HepG2 (cell line): ENCODE data around the gene CLTA.

Experiments used
- EP300 ChIP-seq, 3 experiments: sonication (generic) in 1 of 3; formaldehyde crosslinking in 1 of 3; IDR thresholded peaks; 2 replicates each; pipeline versions ENCODE4 v1.5.1 to v1.6.1; 2011 to 2020; ENCODE audit warnings: low read depth in 2 of 3, low read length in 2 of 3, borderline replicate concordance in 1 of 3, improper control_type of control experiment in 1 of 3, mild to moderate bottlenecking in 1 of 3, missing genetic modification reagents in 1 of 3, moderate library complexity in 1 of 3
- ZNF615 ChIP-seq: sonication (generic); formaldehyde crosslinking; IDR thresholded peaks from 2 replicates; pipeline ENCODE4 v1.5.0; 2020; ENCODE audit warnings: mild to moderate bottlenecking, missing genetic modification reagents, borderline replicate concordance
- TF ChIP-seq, protein P1 (sequence below): IDR thresholded peaks from 2 replicates; pipeline ENCODE4 v1.6.1; 2016
- TF ChIP-seq, protein P2 (sequence below), 2 experiments: sonication (generic) in 1 of 2; formaldehyde crosslinking in 1 of 2; IDR thresholded peaks; 2 replicates each; pipeline versions ENCODE4 v1.5.1 to v1.6.1; 2011 to 2020; ENCODE audit warnings: borderline replicate concordance in 1 of 2, low read depth in 1 of 2, low read length in 1 of 2, mild to moderate bottlenecking in 1 of 2, missing genetic modification reagents in 1 of 2, moderate library complexity in 1 of 2
- TF ChIP-seq, protein P3 (sequence below): sonication (generic); formaldehyde crosslinking; IDR thresholded peaks from 2 replicates; pipeline ENCODE4 v1.4.0; 2020; ENCODE audit warnings: missing genetic modification reagents
- TF ChIP-seq, protein P4 (sequence below): sonication (generic); formaldehyde crosslinking; IDR thresholded peaks from 2 replicates; pipeline ENCODE4 v1.5.0; 2020; ENCODE audit warnings: mild to moderate bottlenecking, missing genetic modification reagents, moderate library complexity
- TF ChIP-seq, protein P5 (sequence below): sonication (generic); formaldehyde crosslinking; IDR thresholded peaks from 2 replicates; pipeline ENCODE4 v1.4.0; 2020; ENCODE audit warnings: mild to moderate bottlenecking, missing genetic modification reagents
- TF ChIP-seq, protein P6 (sequence below): sonication (generic); formaldehyde crosslinking; IDR thresholded peaks from 2 replicates; pipeline ENCODE4 v1.4.0; 2020; ENCODE audit warnings: missing genetic modification reagents

DNA sequence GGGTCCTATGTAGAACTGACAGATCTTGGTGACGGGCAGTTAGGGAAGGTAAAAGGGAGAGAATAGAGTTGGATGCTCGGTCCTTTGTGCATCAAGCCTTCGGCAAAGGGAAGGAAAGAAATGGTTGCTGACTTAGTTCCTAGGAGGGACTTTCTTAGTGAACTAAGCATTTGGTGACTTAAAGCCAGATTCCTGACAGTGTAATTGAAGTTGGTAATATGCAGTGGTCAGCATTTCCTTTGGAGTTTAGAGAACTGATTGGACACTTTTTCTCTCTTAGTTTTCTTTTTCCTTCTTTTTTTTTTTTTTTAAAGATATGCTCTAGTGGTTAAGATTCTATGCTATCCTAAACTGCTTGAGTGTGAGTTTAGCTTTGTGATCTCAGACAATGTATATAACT is 2.3 kb downstream of the CLTA start:
- TF ChIP-seq EP300 (IDR thresholded peaks at IDR 0.05; ENCODE audit: low read depth in 2 of 2, low read length in 2 of 2) (no peak), EP300 (CRISPR knock-in tag; IDR thresholded peaks at IDR 0.05; ENCODE audit: borderline replicate concordance) (no peak), ZNF615 (no peak)
- TF ChIP-seq, protein P1, sequence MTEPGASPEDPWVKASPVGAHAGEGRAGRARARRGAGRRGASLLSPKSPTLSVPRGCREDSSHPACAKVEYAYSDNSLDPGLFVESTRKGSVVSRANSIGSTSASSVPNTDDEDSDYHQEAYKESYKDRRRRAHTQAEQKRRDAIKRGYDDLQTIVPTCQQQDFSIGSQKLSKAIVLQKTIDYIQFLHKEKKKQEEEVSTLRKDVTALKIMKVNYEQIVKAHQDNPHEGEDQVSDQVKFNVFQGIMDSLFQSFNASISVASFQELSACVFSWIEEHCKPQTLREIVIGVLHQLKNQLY (CRISPR knock-in tag), result no peak
- TF ChIP-seq, protein P2, sequence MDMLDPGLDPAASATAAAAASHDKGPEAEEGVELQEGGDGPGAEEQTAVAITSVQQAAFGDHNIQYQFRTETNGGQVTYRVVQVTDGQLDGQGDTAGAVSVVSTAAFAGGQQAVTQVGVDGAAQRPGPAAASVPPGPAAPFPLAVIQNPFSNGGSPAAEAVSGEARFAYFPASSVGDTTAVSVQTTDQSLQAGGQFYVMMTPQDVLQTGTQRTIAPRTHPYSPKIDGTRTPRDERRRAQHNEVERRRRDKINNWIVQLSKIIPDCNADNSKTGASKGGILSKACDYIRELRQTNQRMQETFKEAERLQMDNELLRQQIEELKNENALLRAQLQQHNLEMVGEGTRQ (IDR thresholded peaks at IDR 0.05; ENCODE audit: low read depth, low read length), result no peak
- TF ChIP-seq, protein P2 (CRISPR knock-in tag; IDR thresholded peaks at IDR 0.05; ENCODE audit: borderline replicate concordance), result no peak
- TF ChIP-seq, protein P3, sequence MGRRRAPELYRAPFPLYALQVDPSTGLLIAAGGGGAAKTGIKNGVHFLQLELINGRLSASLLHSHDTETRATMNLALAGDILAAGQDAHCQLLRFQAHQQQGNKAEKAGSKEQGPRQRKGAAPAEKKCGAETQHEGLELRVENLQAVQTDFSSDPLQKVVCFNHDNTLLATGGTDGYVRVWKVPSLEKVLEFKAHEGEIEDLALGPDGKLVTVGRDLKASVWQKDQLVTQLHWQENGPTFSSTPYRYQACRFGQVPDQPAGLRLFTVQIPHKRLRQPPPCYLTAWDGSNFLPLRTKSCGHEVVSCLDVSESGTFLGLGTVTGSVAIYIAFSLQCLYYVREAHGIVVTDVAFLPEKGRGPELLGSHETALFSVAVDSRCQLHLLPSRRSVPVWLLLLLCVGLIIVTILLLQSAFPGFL, result no peak
- TF ChIP-seq, protein P4, sequence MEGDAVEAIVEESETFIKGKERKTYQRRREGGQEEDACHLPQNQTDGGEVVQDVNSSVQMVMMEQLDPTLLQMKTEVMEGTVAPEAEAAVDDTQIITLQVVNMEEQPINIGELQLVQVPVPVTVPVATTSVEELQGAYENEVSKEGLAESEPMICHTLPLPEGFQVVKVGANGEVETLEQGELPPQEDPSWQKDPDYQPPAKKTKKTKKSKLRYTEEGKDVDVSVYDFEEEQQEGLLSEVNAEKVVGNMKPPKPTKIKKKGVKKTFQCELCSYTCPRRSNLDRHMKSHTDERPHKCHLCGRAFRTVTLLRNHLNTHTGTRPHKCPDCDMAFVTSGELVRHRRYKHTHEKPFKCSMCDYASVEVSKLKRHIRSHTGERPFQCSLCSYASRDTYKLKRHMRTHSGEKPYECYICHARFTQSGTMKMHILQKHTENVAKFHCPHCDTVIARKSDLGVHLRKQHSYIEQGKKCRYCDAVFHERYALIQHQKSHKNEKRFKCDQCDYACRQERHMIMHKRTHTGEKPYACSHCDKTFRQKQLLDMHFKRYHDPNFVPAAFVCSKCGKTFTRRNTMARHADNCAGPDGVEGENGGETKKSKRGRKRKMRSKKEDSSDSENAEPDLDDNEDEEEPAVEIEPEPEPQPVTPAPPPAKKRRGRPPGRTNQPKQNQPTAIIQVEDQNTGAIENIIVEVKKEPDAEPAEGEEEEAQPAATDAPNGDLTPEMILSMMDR (CRISPR knock-in tag), result no peak
- TF ChIP-seq, protein P5, sequence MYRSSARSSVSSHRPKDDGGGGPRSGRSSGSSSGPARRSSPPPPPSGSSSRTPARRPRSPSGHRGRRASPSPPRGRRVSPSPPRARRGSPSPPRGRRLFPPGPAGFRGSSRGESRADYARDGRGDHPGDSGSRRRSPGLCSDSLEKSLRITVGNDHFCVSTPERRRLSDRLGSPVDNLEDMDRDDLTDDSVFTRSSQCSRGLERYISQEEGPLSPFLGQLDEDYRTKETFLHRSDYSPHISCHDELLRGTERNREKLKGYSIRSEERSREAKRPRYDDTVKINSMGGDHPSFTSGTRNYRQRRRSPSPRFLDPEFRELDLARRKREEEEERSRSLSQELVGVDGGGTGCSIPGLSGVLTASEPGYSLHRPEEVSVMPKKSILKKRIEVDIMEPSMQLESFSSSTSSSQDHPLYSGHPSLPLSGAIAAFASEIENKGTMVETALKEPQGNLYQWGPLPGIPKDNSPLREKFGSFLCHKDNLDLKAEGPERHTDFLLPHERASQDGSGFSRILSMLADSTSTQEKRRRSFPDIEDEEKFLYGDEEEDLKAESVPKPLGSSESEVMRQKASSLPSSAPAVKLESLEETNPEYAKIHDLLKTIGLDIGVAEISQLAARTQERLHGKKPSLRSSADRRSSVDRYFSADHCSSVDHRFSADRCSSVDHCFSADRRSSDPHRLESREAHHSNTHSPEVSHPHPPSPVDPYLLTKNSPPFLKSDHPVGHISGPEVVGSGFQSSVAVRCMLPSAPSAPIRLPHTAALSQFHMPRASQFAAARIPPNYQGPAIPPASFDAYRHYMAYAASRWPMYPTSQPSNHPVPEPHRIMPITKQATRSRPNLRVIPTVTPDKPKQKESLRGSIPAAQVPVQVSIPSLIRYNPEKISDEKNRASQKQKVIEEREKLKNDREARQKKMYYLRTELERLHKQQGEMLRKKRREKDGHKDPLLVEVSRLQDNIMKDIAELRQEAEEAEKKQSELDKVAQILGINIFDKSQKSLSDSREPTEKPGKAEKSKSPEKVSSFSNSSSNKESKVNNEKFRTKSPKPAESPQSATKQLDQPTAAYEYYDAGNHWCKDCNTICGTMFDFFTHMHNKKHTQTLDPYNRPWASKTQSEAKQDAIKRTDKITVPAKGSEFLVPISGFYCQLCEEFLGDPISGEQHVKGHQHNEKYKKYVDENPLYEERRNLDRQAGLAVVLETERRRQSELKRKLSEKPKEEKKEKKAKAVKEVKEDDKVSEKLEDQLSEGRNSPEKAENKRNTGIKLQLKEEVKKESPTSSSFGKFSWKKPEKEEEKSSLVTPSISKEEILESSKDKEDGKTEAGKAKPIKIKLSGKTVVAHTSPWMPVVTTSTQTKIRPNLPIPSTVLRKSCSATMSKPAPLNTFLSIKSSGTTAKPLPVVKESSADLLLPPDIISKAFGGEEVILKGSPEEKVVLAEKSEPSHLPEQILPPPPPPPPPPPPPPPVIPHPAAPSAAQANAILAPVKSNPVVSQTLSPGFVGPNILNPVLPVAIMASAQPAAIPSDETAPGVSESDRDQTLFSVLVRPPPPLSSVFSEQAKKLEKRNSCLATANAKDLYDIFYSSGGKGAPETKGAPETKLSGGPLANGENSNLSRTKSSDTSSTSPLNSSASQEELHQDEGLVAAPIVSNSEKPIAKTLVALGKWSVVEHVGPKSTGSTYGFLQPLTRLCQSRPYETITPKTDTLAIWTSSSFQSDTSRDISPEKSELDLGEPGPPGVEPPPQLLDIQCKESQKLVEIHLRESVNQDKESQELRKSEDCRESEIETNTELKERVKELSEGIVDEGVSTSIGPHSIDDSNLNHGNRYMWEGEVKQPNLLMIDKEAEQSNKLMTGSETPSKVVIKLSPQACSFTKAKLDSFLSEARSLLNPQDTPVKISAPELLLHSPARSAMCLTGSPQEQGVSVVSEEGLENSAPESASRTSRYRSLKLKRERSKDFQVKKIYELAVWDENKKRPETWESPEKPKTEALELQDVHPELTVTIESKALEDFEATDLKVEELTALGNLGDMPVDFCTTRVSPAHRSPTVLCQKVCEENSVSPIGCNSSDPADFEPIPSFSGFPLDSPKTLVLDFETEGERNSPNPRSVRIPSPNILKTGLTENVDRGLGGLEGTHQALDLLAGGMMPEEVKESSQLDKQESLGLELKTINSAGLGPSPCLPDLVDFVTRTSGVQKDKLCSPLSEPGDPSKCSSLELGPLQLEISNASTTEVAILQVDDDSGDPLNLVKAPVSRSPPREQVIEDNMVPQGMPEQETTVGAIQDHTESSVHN (CRISPR knock-in tag), result no peak
- TF ChIP-seq, protein P6, sequence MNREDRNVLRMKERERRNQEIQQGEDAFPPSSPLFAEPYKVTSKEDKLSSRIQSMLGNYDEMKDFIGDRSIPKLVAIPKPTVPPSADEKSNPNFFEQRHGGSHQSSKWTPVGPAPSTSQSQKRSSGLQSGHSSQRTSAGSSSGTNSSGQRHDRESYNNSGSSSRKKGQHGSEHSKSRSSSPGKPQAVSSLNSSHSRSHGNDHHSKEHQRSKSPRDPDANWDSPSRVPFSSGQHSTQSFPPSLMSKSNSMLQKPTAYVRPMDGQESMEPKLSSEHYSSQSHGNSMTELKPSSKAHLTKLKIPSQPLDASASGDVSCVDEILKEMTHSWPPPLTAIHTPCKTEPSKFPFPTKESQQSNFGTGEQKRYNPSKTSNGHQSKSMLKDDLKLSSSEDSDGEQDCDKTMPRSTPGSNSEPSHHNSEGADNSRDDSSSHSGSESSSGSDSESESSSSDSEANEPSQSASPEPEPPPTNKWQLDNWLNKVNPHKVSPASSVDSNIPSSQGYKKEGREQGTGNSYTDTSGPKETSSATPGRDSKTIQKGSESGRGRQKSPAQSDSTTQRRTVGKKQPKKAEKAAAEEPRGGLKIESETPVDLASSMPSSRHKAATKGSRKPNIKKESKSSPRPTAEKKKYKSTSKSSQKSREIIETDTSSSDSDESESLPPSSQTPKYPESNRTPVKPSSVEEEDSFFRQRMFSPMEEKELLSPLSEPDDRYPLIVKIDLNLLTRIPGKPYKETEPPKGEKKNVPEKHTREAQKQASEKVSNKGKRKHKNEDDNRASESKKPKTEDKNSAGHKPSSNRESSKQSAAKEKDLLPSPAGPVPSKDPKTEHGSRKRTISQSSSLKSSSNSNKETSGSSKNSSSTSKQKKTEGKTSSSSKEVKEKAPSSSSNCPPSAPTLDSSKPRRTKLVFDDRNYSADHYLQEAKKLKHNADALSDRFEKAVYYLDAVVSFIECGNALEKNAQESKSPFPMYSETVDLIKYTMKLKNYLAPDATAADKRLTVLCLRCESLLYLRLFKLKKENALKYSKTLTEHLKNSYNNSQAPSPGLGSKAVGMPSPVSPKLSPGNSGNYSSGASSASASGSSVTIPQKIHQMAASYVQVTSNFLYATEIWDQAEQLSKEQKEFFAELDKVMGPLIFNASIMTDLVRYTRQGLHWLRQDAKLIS, result no peak
